Uterus (tissue), 2 donors: ENCODE measurements around the gene RAE1.

ENCODE experiments used
- CTCF ChIP-seq, 4 experiments: fragments of 200-600 bp in 2 of 4; fragments of 450-650 bp in 2 of 4; sonication (generic) in 2 of 4; IDR thresholded peaks; one replicate each; pipeline ENCODE4 v1.5.1; 2016 to 2019; ENCODE audit warnings: antibody characterized with exemption in 4 of 4, mild to moderate bottlenecking in 2 of 4, moderate library complexity in 1 of 4
- POLR2A ChIP-seq, 2 donors: fragments of 450-650 bp; IDR thresholded peaks; one replicate each; pipeline ENCODE4 v1.6.1; 2016; ENCODE audit warnings: antibody characterized with exemption in 2 of 2, mild to moderate bottlenecking in 1 of 2, moderate library complexity in 1 of 2

- TF ChIP-seq CTCF (IDR thresholded peaks at IDR 0.05), result no peak
- no peak for TF ChIP-seq POLR2A (IDR thresholded peaks at IDR 0.05)
Measured at GRCh38 chr20:57408536-57409233, 57.6 kb downstream of the RAE1 start.
